Esophagus squamous epithelium (tissue), 5 donors: ENCODE data around the gene BRD7. TPM values are rescaled to one million over a fixed set of nuclear protein-coding genes. Genes with fewer than 3 reads are reported as not detected.

ENCODE experiments used
- DNase-seq: peaks from one replicate; lab custom pipeline; 2025; lab: John Stamatoyannopoulos, UW
- H3K27ac ChIP-seq, 4 donors: fragments of 200-600 bp; sonication (generic); one replicate each; pipeline ENCODE4 v1.5.1; 2016 to 2019; ENCODE audit warnings: mild to moderate bottlenecking in 1 of 4
- H3K27me3 ChIP-seq, 4 donors: fragments of 200-600 bp; sonication (generic); 1 replicate in 3 of 4; 2 replicates in 1 of 4; pipeline versions ENCODE4 v1.5.1 to v1.6.0; 2017 to 2021; ENCODE audit warnings: antibody characterized with exemption in 1 of 4
- H3K36me3 ChIP-seq, 3 donors: fragments of 200-600 bp; sonication (generic); one replicate each; pipeline ENCODE4 v1.5.1; 2016 to 2019
- H3K4me1 ChIP-seq, 3 donors: fragments of 200-600 bp; sonication (generic); one replicate each; pipeline ENCODE4 v1.5.1; 2017 to 2019
- H3K4me3 ChIP-seq, 4 donors: fragments of 200-600 bp; sonication (generic); 1 replicate in 3 of 4; 2 replicates in 1 of 4; pipeline ENCODE4 v1.5.1; 2016 to 2019; ENCODE audit warnings: mild to moderate bottlenecking in 2 of 4, moderate library complexity in 1 of 4
- H3K9me3 ChIP-seq, 3 donors: fragments of 200-600 bp; sonication (generic); one replicate each; pipeline ENCODE4 v1.5.1; 2016 to 2019
- CTCF ChIP-seq, 6 experiments: fragments of 450-650 bp in 4 of 6; fragments of 200-600 bp in 2 of 6; sonication (generic) in 2 of 6; IDR thresholded peaks; one replicate each; pipeline ENCODE4 v1.5.1; 2016 to 2019; ENCODE audit warnings: antibody characterized with exemption in 6 of 6, mild to moderate bottlenecking in 4 of 6, moderate library complexity in 4 of 6
- POLR2A ChIP-seq, 4 donors: fragments of 450-650 bp; IDR thresholded peaks; one replicate each; pipeline ENCODE4 v1.6.1; 2017; ENCODE audit warnings: antibody characterized with exemption in 4 of 4, mild to moderate bottlenecking in 4 of 4, moderate library complexity in 3 of 4
- WGBS, 2 donors: methylation state at CpG; one replicate each; pipeline ENCODE4 v1.1.5; 2018; 5-methylcytosine and 5-hydroxymethylcytosine counted together
- intact Hi-C: fragments of 100-400 bp; cut with DNase I; formaldehyde crosslinking; loops from one replicate; pipeline ENCODE4 v1.15.0; 2022
- total RNA-seq, 4 donors: library from RNA; depleted of rRNA; stranded (reverse); fragments of >200 nt; gene quantifications; one replicate each; pipeline ENCODE4 v1.1.0, GENCODE V29; 2016
- donor health status: DM: yes; HTN: yes; CAD: no.

The BRD7 gene
- total RNA-seq, 4 donors from 2014 or later, result 42.0 to 81.9 (median 51.4) TPM

- no peak overlapping the region for H3K4me3 ChIP-seq
- no peaks in the 10 kb centered on the region for H3K9me3 ChIP-seq
- peak overlapping the region in 1 of 4 donors; percentile 39 for H3K27ac ChIP-seq
- DNase-seq, result no peak
- TF ChIP-seq CTCF (IDR thresholded peaks at IDR 0.05), result no peak
- TF ChIP-seq POLR2A (IDR thresholded peaks at IDR 0.05), result no peak
- WGBS, 2 donors, result 81 to 88% methylated on average over 10 to 12 of the region's 15 CpGs
- no peaks in the 10 kb centered on the region for H3K27me3 ChIP-seq
- intact Hi-C loops, result no loop called here
- H3K36me3 ChIP-seq, result peaks cover 0 to 81% (median 0%) of the 10 kb centered on the region in 3 donors
- H3K4me1 ChIP-seq, result peaks cover 12 to 42% (median 16%) of the 10 kb centered on the region in 3 donors
Observed at GRCh38 chr16:50302472-50303005, 66.2 kb downstream of the BRD7 start.

GRCh38 chr16:50301626-50302471, 66.9 kb downstream of the BRD7 start:
- Histone ChIP-seq H3K27ac (peak overlapping the region; percentile 51 to 79 (median 74)), H3K27me3 (no peaks in the 10 kb centered on the region), H3K9me3 (no peaks in the 10 kb centered on the region), H3K36me3 (peaks cover 0 to 83% (median 0%) of the 10 kb centered on the region in 3 donors), H3K4me1 (peaks cover 12 to 42% (median 16%) of the 10 kb centered on the region in 3 donors), H3K4me3 (peak overlapping the region in 1 of 4 donors; percentile 18)
- TF ChIP-seq POLR2A (IDR thresholded peaks at IDR 0.05), result no peak
- no peak for TF ChIP-seq CTCF (IDR thresholded peaks at IDR 0.05)
- DNase-seq, result no peak
- WGBS, 2 donors, result 41 to 80% methylated on average over 7 to 8 of the region's 21 CpGs
- intact Hi-C loops, result no loop called here

- peak overlapping the region; percentile 51 to 79 (median 74) for H3K27ac ChIP-seq
- WGBS, 2 donors, result 78 to 82% methylated on average over 8 to 20 of the region's 23 CpGs
- peak overlapping the region in 1 of 4 donors; percentile 18 for H3K4me3 ChIP-seq
- H3K27me3 ChIP-seq, result no peaks in the 10 kb centered on the region
- no peak for TF ChIP-seq POLR2A (IDR thresholded peaks at IDR 0.05)
- peaks cover 12 to 42% (median 16%) of the 10 kb centered on the region in 3 donors for H3K4me1 ChIP-seq
- intact Hi-C loops, result no loop called here
- no peaks in the 10 kb centered on the region for H3K9me3 ChIP-seq
- DNase-seq, result no peak
- H3K36me3 ChIP-seq, result peaks cover 0 to 84% (median 0%) of the 10 kb centered on the region in 3 donors
Observed at GRCh38 chr16:50300942-50301625, 67.7 kb downstream of the BRD7 start.

GRCh38 chr16:50299508-50300105, 69.2 kb downstream of the BRD7 start:
- WGBS, 2 donors, result 85 to 90% methylated on average over 2 to 5 of the region's 12 CpGs
- TF ChIP-seq CTCF (IDR thresholded peaks at IDR 0.05) (no peak), POLR2A (IDR thresholded peaks at IDR 0.05) (no peak)
- Histone ChIP-seq H3K4me3 (no peak overlapping the region), H3K27me3 (no peaks in the 10 kb centered on the region), H3K36me3 (peaks cover 0 to 83% (median 0%) of the 10 kb centered on the region in 3 donors), H3K9me3 (no peaks in the 10 kb centered on the region), H3K4me1 (peaks cover 12 to 42% (median 16%) of the 10 kb centered on the region in 3 donors), H3K27ac (no peak overlapping the region)
- no peak for DNase-seq
- intact Hi-C loops, result no loop called here
